WTC11 (cell line): ENCODE results near the gene SPO11.

Experiments used
- ARID4B ChIP-seq: sonication (generic); formaldehyde crosslinking; IDR thresholded peaks from 2 replicates; pipeline ENCODE4 v1.8.0; 2023; ENCODE audit warnings: missing genetic modification reagents, mild to moderate bottlenecking, borderline replicate concordance
- ATF3 ChIP-seq: sonication (generic); formaldehyde crosslinking; conservative IDR thresholded peaks from 2 replicates; pipeline ENCODE4 v1.8.1; 2022; ENCODE audit warnings: mild to moderate bottlenecking, missing genetic modification reagents
- CREB1 ChIP-seq: sonication (generic); formaldehyde crosslinking; IDR thresholded peaks from 2 replicates; pipeline ENCODE4 v1.8.0; 2023; ENCODE audit warnings: mild to moderate bottlenecking, missing genetic modification reagents
- CREM ChIP-seq: sonication (generic); formaldehyde crosslinking; IDR thresholded peaks from 2 replicates; pipeline ENCODE4 v1.8.1; 2022; ENCODE audit warnings: mild to moderate bottlenecking, missing genetic modification reagents, moderate library complexity
- CTCF ChIP-seq: fragments of 200-600 bp; IDR thresholded peaks from 2 replicates; pipeline ENCODE4 v1.8.0; 2022; ENCODE audit warnings: antibody characterized with exemption
- E2F4 ChIP-seq: sonication (generic); formaldehyde crosslinking; IDR thresholded peaks from 2 replicates; pipeline ENCODE4 v1.8.1; 2022; ENCODE audit warnings: low read depth, mild to moderate bottlenecking, moderate library complexity, missing genetic modification reagents, borderline replicate concordance
- HMGXB4 ChIP-seq: sonication (generic); formaldehyde crosslinking; IDR thresholded peaks from 2 replicates; pipeline ENCODE4 v1.8.1; 2023; ENCODE audit warnings: mild to moderate bottlenecking, moderate library complexity, missing genetic modification reagents
- NR2C2 ChIP-seq: sonication (generic); formaldehyde crosslinking; IDR thresholded peaks from 2 replicates; pipeline ENCODE4 v1.8.0; 2022; ENCODE audit warnings: mild to moderate bottlenecking, missing genetic modification reagents
- SP1 ChIP-seq: sonication (generic); formaldehyde crosslinking; conservative IDR thresholded peaks from 2 replicates; pipeline ENCODE4 v1.8.1; 2022; ENCODE audit warnings: missing genetic modification reagents
- TEAD1 ChIP-seq: sonication (generic); formaldehyde crosslinking; IDR thresholded peaks from 2 replicates; pipeline ENCODE4 v1.8.0; 2022; ENCODE audit warnings: mild to moderate bottlenecking, missing genetic modification reagents
- USF1 ChIP-seq: sonication (generic); formaldehyde crosslinking; IDR thresholded peaks from 2 replicates; pipeline ENCODE4 v1.8.0; 2022; ENCODE audit warnings: mild to moderate bottlenecking, missing genetic modification reagents
- USF2 ChIP-seq: sonication (generic); formaldehyde crosslinking; IDR thresholded peaks from 2 replicates; pipeline ENCODE4 v1.8.1; 2023; ENCODE audit warnings: mild to moderate bottlenecking, missing genetic modification reagents, moderate library complexity
- ZNF121 ChIP-seq: sonication (generic); formaldehyde crosslinking; IDR thresholded peaks from 2 replicates; pipeline ENCODE4 v1.8.0; 2023; ENCODE audit warnings: missing genetic modification reagents
- ZNF138 ChIP-seq: sonication (generic); formaldehyde crosslinking; conservative IDR thresholded peaks from 2 replicates; pipeline ENCODE4 v1.8.1; 2022; ENCODE audit warnings: mild to moderate bottlenecking, moderate library complexity, missing genetic modification reagents

- TF ChIP-seq CTCF (no peak), USF1 (CRISPR knock-in tag) (no peak), ZNF138 (no peak), E2F4 (CRISPR knock-in tag) (no peak), NR2C2 (CRISPR knock-in tag) (no peak), HMGXB4 (CRISPR knock-in tag) (no peak), TEAD1 (CRISPR knock-in tag) (no peak), ARID4B (CRISPR knock-in tag) (no peak), ATF3 (CRISPR knock-in tag) (no peak), ZNF121 (CRISPR knock-in tag) (no peak), USF2 (CRISPR knock-in tag) (no peak), SP1 (no peak), CREB1 (CRISPR knock-in tag) (no peak), CREM (CRISPR knock-in tag) (no peak)
Observed at GRCh38 chr20:57288651-57289277, 40.8 kb upstream of the SPO11 start.
